Measurements from ENCODE around the gene CCDC149. TPM values are rescaled to one million over a fixed set of nuclear protein-coding genes. Genes with fewer than 3 reads are reported as not detected.

CCDC149 gene
- total and polyA plus RNA-seq, 2 donors (not counting 1 experiment from before 2014, with no cell fraction given), result not detected

DNA sequence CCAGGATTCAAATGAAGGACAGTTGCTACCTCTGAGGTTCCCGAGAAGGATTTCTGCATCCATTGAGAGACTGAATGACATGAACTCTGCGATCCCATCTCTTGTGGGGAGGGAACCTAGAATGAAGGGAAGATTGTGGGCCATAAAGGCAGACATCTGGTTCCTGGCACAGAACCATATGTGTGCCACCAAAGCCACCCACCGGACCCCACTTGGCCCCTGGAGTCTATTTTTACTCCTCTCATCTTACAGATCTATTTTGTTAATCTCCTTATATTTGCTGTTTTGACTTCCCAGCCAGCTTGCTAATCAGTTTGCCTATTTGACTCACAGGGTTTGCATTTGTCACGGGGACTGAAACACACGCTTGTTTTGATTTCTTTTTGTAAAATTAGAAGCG is 110.2 kb downstream of the CCDC149 start:
- Histone ChIP-seq H3K27me3 (replicated peaks in 1 of 4; ENCODE audit: control extremely low read depth in 1 of 4, control insufficient read depth in 3 of 4, insufficient read depth in 4 of 4, low read length in 3 of 4) (peaks cover 0 to 28% (median 7%) of the 10 kb centered on the region in 4 experiments), H3K79me2 (ENCODE audit: control insufficient read depth, insufficient read depth, low read length) (no peaks in the 10 kb centered on the region), H3K36me3 (replicated peaks in 1 of 2; ENCODE audit: control extremely low read depth in 1 of 2, control insufficient read depth in 1 of 2, extremely low read depth in 1 of 2, insufficient read depth in 2 of 2, low read length in 1 of 2) (no peaks in the 10 kb centered on the region), H3K9ac (ENCODE audit: low read length) (no peak overlapping the region), H3K27ac (ENCODE audit: low read length in 2 of 2) (no peak overlapping the region), H4K20me1 (ENCODE audit: control insufficient read depth, insufficient read depth, low read length, poor library complexity, severe bottlenecking) (no peaks in the 10 kb centered on the region), H3K4me1 (ENCODE audit: control insufficient read depth in 2 of 2, insufficient read depth in 2 of 2, low read length in 2 of 2) (no peaks in the 10 kb centered on the region), H3K4me3 (ENCODE audit: control extremely low read depth in 1 of 5, extremely low read depth in 1 of 5, insufficient read depth in 1 of 5, low read depth in 2 of 5, low read length in 4 of 5) (no peak overlapping the region), H2AFZ (ENCODE audit: insufficient read depth, low read depth, low read length, poor library complexity, severe bottlenecking) (no peak overlapping the region), H3K4me2 (replicated peaks; ENCODE audit: low read depth, low read length, poor library complexity, severe bottlenecking) (no peak overlapping the region), H3K9me3 (ENCODE audit: control extremely low read depth in 1 of 3, control insufficient read depth in 2 of 3, insufficient read depth in 1 of 3, low read length in 2 of 3) (peaks cover 0 to 6% (median 0%) of the 10 kb centered on the region in 3 donors)
- no peak overlapping the region for H3K4me3 Mint-ChIP-seq
- no peaks in the 10 kb centered on the region for H3K9me3 Mint-ChIP-seq (ENCODE audit: insufficient read depth)
- no peaks in the 10 kb centered on the region for H3K4me1 Mint-ChIP-seq
- WGBS (ENCODE audit: insufficient coverage), result 100% methylated on average over 2 of the region's 6 CpGs
- intact Hi-C loops (cut with micrococcal nuclease), result no loop called here
- ATAC-seq (ENCODE audit: low read depth) (no peak), DNase-seq (no peak)
- no peak for TF ChIP-seq EZH2 (IDR thresholded peaks at IDR 0.05; ENCODE audit: borderline replicate concordance, insufficient read depth, low read depth, low read length, poor library complexity, severe bottlenecking)
- TF ChIP-seq, protein P1, sequence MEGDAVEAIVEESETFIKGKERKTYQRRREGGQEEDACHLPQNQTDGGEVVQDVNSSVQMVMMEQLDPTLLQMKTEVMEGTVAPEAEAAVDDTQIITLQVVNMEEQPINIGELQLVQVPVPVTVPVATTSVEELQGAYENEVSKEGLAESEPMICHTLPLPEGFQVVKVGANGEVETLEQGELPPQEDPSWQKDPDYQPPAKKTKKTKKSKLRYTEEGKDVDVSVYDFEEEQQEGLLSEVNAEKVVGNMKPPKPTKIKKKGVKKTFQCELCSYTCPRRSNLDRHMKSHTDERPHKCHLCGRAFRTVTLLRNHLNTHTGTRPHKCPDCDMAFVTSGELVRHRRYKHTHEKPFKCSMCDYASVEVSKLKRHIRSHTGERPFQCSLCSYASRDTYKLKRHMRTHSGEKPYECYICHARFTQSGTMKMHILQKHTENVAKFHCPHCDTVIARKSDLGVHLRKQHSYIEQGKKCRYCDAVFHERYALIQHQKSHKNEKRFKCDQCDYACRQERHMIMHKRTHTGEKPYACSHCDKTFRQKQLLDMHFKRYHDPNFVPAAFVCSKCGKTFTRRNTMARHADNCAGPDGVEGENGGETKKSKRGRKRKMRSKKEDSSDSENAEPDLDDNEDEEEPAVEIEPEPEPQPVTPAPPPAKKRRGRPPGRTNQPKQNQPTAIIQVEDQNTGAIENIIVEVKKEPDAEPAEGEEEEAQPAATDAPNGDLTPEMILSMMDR (IDR thresholded peaks at IDR 0.05), result no peak
- POLR2A ChIA-PET, result no interaction called here
- peaks cover 53% of the 10 kb centered on the region for H3K27me3 Mint-ChIP-seq
- CTCF ChIA-PET, result no interaction called here
- H3K27ac Mint-ChIP-seq, result no peak overlapping the region

DNA sequence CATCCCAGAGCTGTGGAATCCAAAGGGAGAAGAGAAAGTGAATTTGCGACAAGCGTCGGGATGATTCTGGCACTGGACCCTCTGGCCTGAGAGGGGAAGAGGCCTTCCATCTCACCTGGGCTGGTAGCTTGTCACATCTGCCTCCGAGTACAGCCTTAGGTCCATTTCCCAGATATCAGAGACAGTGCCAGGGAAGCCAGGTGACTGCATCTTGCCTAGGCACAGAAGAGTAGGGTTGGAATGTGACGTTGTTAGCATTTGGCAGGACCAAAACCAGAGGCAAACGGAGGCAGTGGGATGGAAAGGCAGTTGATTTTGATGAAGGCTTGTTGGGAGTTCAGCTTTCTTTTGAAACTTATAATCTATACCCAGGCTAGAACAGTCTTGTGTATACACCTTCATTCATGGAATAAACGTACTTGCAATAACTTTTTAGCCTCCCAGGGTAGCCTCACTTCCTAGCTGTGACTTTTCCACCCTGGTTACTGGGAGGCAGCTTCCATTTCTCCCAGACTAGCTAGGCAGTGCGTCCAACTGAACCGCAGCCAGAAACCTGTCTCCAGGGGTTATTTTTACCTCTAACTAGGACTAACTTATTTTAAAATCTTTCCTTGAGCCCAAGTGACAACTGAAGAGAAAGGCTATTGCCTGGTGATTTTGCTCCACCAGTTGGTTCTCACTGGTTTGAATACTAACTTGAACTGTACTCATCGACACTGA is 111.5 kb downstream of the CCDC149 start:
- H3K4me3 Mint-ChIP-seq, result no peak overlapping the region
- H3K4me3 ChIP-seq (ENCODE audit: control extremely low read depth in 1 of 5, extremely low read depth in 1 of 5, insufficient read depth in 1 of 5, low read depth in 2 of 5, low read length in 4 of 5), result no peak overlapping the region
- H3K27ac ChIP-seq (ENCODE audit: low read length in 2 of 2), result no peak overlapping the region
- H3K27me3 ChIP-seq (replicated peaks in 1 of 4; ENCODE audit: control extremely low read depth in 1 of 4, control insufficient read depth in 3 of 4, insufficient read depth in 4 of 4, low read length in 3 of 4), result peaks cover 0 to 31% (median 7%) of the 10 kb centered on the region in 4 experiments
- no peaks in the 10 kb centered on the region for H4K20me1 ChIP-seq (ENCODE audit: control insufficient read depth, insufficient read depth, low read length, poor library complexity, severe bottlenecking)
- intact Hi-C loops (cut with micrococcal nuclease), result no loop called here
- no peaks in the 10 kb centered on the region for H3K4me1 Mint-ChIP-seq
- H3K27ac Mint-ChIP-seq, result no peak overlapping the region
- H3K4me2 ChIP-seq (replicated peaks; ENCODE audit: low read depth, low read length, poor library complexity, severe bottlenecking), result no peak overlapping the region
- H3K27me3 Mint-ChIP-seq, result peaks cover 53% of the 10 kb centered on the region
- H2AFZ ChIP-seq (ENCODE audit: insufficient read depth, low read depth, low read length, poor library complexity, severe bottlenecking), result no peak overlapping the region
- H3K79me2 ChIP-seq (ENCODE audit: control insufficient read depth, insufficient read depth, low read length), result no peaks in the 10 kb centered on the region
- ChIA-PET CTCF (interaction anchor here (0.7 kb wide), 1 partner anchor 1334 kb away, joined by 3 read pairs; no protein-coding TSS in a partner anchor), POLR2A (no interaction called here)
- no peak overlapping the region for H3K9ac ChIP-seq (ENCODE audit: low read length)
- H3K9me3 Mint-ChIP-seq (ENCODE audit: insufficient read depth), result no peaks in the 10 kb centered on the region
- no peaks in the 10 kb centered on the region for H3K36me3 ChIP-seq (replicated peaks in 1 of 2; ENCODE audit: control extremely low read depth in 1 of 2, control insufficient read depth in 1 of 2, extremely low read depth in 1 of 2, insufficient read depth in 2 of 2, low read length in 1 of 2)
- no peaks in the 10 kb centered on the region for H3K4me1 ChIP-seq (ENCODE audit: control insufficient read depth in 2 of 2, insufficient read depth in 2 of 2, low read length in 2 of 2)
- WGBS (ENCODE audit: insufficient coverage), result 92% methylated on average over 6 of the region's 10 CpGs
- TF ChIP-seq, protein P1 (IDR thresholded peaks at IDR 0.05), result no peak
- TF ChIP-seq EZH2 (IDR thresholded peaks at IDR 0.05; ENCODE audit: borderline replicate concordance, insufficient read depth, low read depth, low read length, poor library complexity, severe bottlenecking), result no peak
- ATAC-seq (ENCODE audit: low read depth), result no peak
- no peak for DNase-seq
- H3K9me3 ChIP-seq (ENCODE audit: control extremely low read depth in 1 of 3, control insufficient read depth in 2 of 3, insufficient read depth in 1 of 3, low read length in 2 of 3), result peaks cover 0 to 6% (median 0%) of the 10 kb centered on the region in 3 donors
